Measurements from ENCODE around the gene MFSD12.

DNA sequence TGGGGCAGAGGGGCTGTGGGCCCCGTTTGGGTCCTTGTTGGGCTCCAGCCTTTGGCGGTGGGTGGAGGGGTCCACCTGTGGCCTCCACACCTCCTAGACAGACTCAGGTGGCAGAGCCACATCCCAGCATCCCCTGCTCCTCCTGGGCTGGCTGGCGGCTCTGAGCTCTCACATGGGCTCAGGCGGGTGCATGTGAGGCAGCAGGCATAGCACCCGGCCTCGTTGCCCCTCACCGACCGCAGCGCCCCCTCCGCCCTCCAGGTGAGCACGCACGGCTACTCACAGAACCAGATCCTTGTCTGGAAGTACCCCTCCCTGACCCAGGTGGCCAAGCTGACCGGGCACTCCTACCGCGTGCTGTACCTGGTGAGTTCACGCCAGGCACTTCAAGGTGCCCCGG is 24.4 kb downstream of the MFSD12 start:
- TF ChIP-seq ZNF274 (IDR thresholded peaks at IDR 0.05; ENCODE audit: low read depth, low read length) (no peak), YY1 (IDR thresholded peaks at IDR 0.05; ENCODE audit: insufficient read depth, insufficient read length) (no peak)

All from NT2/D1 (cell line).